Tibial artery (tissue), 4 donors: ENCODE measurements around the gene RPN2.

Source experiments
- DNase-seq, 2 donors: peaks; one replicate each; pipeline ENCODE4 v3.0.0-alpha.2; 2019
- H3K27ac ChIP-seq, 2 donors: fragments of 200-600 bp; sonication (generic) in 1 of 2; 1 replicate in 1 of 2; 2 replicates in 1 of 2; pipeline ENCODE4 v1.5.1; 2018 to 2019; ENCODE audit warnings: mild to moderate bottlenecking in 1 of 2
- H3K27me3 ChIP-seq, 2 donors: fragments of 200-600 bp; sonication (generic) in 1 of 2; one replicate each; pipeline versions ENCODE4 v1.5.1 to v1.6.0; 2016 to 2019
- H3K36me3 ChIP-seq, 3 donors: fragments of 200-600 bp; sonication (generic) in 2 of 3; one replicate each; pipeline ENCODE4 v1.5.1; 2016 to 2019; ENCODE audit warnings: mild to moderate bottlenecking in 2 of 3
- H3K4me1 ChIP-seq, 4 donors: fragments of 200-600 bp; sonication (generic) in 2 of 4; 1 replicate in 3 of 4; 2 replicates in 1 of 4; pipeline ENCODE4 v1.5.1; 2016 to 2019
- H3K4me3 ChIP-seq, 2 donors: fragments of 200-600 bp; sonication (generic) in 1 of 2; 1 replicate in 1 of 2; 2 replicates in 1 of 2; pipeline ENCODE4 v1.5.1; 2018 to 2019; ENCODE audit warnings: mild to moderate bottlenecking in 2 of 2
- H3K9me3 ChIP-seq, 3 donors: fragments of 200-600 bp; sonication (generic) in 1 of 3; one replicate each; pipeline ENCODE4 v1.5.1; 2016 to 2019
- intact Hi-C: fragments of 100-400 bp; cut with DNase I; formaldehyde crosslinking; loops from one replicate; pipeline ENCODE4 v1.15.0; 2023; ENCODE audit warnings: low total_unique reads
- TF ChIP-seq, protein P1 (sequence below), 2 experiments: fragments of 200-600 bp in 1 of 2; fragments of 450-650 bp in 1 of 2; IDR thresholded peaks; one replicate each; pipeline ENCODE4 v1.5.1; 2017 to 2019; ENCODE audit warnings: antibody characterized with exemption in 2 of 2, mild to moderate bottlenecking in 1 of 2, moderate library complexity in 1 of 2

The RPN2 gene

DNA sequence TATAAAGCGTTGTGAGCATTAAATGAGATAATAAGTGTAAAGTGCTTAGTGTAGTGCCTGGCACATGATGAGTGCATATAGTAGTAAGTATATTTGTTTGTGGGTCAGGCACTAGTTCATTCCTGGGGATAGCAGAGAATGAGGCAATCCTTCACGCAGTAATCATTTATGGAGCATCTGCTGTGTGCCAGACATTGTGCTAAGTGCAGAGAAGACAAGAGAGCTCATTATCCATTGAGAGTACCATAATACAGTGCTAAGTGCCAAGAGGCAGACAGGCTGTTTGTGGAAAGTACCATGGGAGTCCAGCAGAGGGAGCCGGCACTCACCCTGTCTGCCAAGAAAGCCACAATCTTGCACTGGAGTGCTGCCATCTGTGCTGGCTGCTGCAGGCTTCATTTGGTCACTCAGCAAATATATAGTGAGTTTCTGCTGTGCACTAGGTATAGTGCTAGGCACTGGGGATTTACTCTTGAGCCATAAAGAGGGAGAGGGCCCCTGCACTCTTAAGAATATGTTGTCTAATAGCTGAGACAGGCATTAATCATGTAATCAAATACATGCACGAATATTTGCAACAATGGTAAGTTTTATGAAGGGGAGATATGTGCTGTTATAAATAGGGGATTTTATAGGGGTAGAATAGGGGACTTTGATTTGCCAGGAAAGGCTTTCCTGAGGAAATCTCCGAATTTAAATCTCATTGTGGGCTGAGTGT, 13.2 kb downstream of the RPN2 start:
- intact Hi-C loops: loop anchor here (5.0 to 10.0 kb wide), 2 partner anchors 193 to 345 kb away; no protein-coding TSS in a partner anchor

DNA sequence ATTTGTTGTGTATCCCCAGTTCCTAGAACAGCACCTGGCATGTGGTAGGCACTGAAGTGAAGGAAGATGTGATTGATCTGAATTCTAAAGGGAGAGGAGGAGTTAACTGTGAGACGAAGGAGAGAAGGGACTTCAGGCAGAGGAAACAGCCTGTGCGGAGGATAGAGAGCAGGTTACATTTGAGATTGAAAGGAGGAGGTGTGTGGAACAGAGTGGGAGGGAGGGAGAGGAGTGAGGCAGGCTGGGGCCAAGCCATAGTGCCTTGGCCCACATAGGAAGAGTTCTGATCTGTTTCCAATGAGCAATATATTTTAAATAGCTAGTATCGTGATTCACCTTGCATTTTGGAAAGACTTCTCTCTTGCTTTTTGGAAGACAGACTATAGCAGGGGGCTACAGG, 14.1 kb downstream of the RPN2 start:
- Histone ChIP-seq H3K27ac (no peak overlapping the region), H3K36me3 (peaks cover 0 to 31% (median 6%) of the 10 kb centered on the region in 3 donors), H3K27me3 (no peaks in the 10 kb centered on the region), H3K4me1 (peaks cover 0 to 14% (median 8%) of the 10 kb centered on the region in 4 donors), H3K4me3 (no peak overlapping the region), H3K9me3 (no peaks in the 10 kb centered on the region)
- DNase-seq: no peak
- TF ChIP-seq, protein P1, sequence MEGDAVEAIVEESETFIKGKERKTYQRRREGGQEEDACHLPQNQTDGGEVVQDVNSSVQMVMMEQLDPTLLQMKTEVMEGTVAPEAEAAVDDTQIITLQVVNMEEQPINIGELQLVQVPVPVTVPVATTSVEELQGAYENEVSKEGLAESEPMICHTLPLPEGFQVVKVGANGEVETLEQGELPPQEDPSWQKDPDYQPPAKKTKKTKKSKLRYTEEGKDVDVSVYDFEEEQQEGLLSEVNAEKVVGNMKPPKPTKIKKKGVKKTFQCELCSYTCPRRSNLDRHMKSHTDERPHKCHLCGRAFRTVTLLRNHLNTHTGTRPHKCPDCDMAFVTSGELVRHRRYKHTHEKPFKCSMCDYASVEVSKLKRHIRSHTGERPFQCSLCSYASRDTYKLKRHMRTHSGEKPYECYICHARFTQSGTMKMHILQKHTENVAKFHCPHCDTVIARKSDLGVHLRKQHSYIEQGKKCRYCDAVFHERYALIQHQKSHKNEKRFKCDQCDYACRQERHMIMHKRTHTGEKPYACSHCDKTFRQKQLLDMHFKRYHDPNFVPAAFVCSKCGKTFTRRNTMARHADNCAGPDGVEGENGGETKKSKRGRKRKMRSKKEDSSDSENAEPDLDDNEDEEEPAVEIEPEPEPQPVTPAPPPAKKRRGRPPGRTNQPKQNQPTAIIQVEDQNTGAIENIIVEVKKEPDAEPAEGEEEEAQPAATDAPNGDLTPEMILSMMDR (IDR thresholded peaks at IDR 0.05): no peak
- intact Hi-C loops: loop anchor here (5.0 to 10.0 kb wide), 2 partner anchors 192 to 344 kb away; no protein-coding TSS in a partner anchor

More for the DNA sequence above, 13.2 kb downstream of the RPN2 start:
- DNase-seq: peak; percentile 90 to 91
- Histone ChIP-seq H3K27ac (no peak overlapping the region), H3K4me1 (peaks cover 0 to 14% (median 8%) of the 10 kb centered on the region in 4 donors), H3K4me3 (no peak overlapping the region), H3K9me3 (no peaks in the 10 kb centered on the region), H3K27me3 (no peaks in the 10 kb centered on the region), H3K36me3 (peaks cover 0 to 24% (median 12%) of the 10 kb centered on the region in 3 donors)
- TF ChIP-seq, protein P1 (IDR thresholded peaks at IDR 0.05): peak; percentile 91 to 93

DNA sequence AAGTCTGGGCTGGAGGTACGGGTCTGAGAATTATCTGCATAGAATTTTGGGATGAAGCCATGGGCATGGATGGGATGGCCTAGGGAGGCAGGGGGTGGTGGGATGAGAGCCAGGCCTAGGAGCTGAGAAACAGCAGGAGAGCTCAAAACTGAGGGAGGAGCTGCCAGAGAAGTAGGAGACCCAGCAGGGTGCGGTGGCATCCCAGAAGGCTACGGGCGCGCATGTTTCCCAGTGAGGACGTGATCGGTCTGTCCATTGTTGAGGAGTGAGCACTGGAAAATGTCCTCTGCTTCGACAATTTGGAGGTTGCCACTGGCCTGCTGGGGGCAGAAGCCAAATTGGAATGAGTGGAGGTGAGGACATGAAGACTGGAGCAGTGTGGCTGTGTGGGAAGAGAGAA, 14.7 kb downstream of the RPN2 start:
- no peaks in the 10 kb centered on the region for H3K27me3 ChIP-seq
- TF ChIP-seq, protein P1 (IDR thresholded peaks at IDR 0.05): no peak
- intact Hi-C loops: loop anchor here (5.0 to 10.0 kb wide), 2 partner anchors 191 to 343 kb away; no protein-coding TSS in a partner anchor
- H3K4me1 ChIP-seq: peaks cover 0 to 14% (median 8%) of the 10 kb centered on the region in 4 donors
- DNase-seq: no peak
- H3K4me3 ChIP-seq: no peak overlapping the region
- H3K9me3 ChIP-seq: no peaks in the 10 kb centered on the region
- no peak overlapping the region for H3K27ac ChIP-seq
- peaks cover 3 to 30% (median 6%) of the 10 kb centered on the region in 3 donors for H3K36me3 ChIP-seq

DNA sequence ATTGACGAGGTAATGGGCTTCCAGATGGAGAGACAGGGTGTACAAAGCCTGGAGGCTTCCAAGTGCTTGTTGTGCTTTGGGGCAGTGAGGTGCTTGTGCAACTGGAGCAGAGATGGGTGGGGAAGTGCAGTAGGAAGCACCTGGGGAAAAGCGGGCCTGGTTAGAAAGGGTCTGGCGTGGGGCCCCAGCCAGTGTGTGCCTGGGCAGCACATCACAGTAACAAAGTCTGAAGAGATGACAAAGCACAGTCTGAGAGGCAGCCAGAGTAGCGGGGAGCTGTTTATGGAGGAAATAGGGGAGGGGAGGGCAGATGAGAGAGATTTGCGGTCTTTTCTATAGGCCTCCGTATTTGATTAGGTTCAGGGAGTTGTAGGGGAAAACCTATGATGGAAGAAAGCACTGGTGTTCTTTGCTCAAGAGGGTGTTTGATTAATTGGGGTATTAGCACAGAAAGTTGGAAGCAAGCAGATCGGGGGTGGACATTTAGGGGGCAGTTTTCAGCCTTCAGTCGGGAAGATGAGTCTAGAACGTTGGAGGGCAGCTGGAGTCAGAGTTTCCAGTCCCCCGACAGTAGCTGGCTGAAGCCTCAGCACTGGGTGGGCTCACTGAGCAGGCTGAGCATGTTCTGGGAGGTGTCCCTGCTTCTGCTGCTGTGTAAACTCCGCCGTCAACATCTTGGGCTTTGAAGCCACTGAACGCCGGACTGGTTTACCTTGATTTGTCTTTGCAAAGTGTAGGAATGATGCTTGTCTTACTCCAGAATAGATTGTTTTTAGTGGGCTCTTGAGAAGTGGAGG, 15.7 kb downstream of the RPN2 start:
- no peaks in the 10 kb centered on the region for H3K27me3 ChIP-seq
- TF ChIP-seq, protein P1 (IDR thresholded peaks at IDR 0.05): no peak
- intact Hi-C loops: loop anchor here (5.0 to 10.0 kb wide), 2 partner anchors 190 to 342 kb away; no protein-coding TSS in a partner anchor
- H3K4me3 ChIP-seq: no peak overlapping the region
- peaks cover 0 to 12% (median 8%) of the 10 kb centered on the region in 4 donors for H3K4me1 ChIP-seq
- no peak for DNase-seq
- no peaks in the 10 kb centered on the region for H3K9me3 ChIP-seq
- H3K27ac ChIP-seq: no peak overlapping the region
- peaks cover 13 to 34% (median 16%) of the 10 kb centered on the region in 3 donors for H3K36me3 ChIP-seq

DNA sequence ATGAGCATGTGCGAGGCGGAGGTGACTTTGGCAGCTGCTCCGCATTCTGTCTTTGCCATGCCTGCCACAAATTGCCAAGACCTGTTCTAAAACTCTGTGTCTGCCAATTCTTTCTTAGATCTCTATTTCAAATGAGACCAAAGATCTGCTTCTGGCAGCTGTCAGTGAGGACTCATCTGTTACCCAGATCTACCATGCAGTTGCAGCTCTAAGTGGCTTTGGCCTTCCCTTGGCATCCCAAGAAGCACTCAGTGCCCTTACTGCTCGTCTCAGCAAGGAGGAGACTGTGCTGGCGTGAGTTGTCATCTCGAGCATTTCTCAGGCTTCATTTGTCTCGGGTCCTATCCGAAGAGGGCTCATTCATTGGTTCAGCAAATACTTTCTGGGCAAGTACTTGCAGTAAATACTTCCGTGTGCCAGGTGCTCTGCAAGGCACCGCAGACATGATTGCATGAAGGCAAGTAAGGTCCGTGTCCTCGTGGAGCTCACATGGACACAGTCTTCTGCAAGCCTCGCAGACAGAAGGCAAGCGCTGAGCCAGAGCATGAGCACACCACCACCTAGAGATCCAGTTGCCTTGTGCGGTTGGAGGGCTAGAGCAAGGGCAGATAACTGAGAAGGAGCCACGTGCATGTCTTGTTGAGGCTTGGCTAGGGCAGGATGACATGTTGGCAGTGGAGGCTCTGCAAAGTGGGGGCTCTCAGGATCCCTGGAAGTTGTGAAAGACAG, 20.0 kb downstream of the RPN2 start:
- TF ChIP-seq, protein P1 (IDR thresholded peaks at IDR 0.05): no peak
- no peaks in the 10 kb centered on the region for H3K9me3 ChIP-seq
- H3K4me3 ChIP-seq: no peak overlapping the region
- H3K36me3 ChIP-seq: peaks cover 30 to 55% (median 32%) of the 10 kb centered on the region in 3 donors
- no peaks in the 10 kb centered on the region for H3K27me3 ChIP-seq
- H3K27ac ChIP-seq: no peak overlapping the region
- peak in 1 of 2 donors; percentile 38 for DNase-seq
- peaks cover 0 to 9% (median 0%) of the 10 kb centered on the region in 4 donors for H3K4me1 ChIP-seq
- intact Hi-C loops: loop anchor here (10.0 kb wide), 1 partner anchor 186 kb away; no protein-coding TSS in a partner anchor
